ENCODE measurements around the gene KBTBD2.
A peak's percentile ranks its signal among the peaks of the same experiment; 100 is the strongest.
"Not testable (repeated sequence)": the region's sequence is repeated elsewhere in the genome, so short reads cannot be mapped to it uniquely, and the experiment has no call there.

Gene KBTBD2

DNA sequence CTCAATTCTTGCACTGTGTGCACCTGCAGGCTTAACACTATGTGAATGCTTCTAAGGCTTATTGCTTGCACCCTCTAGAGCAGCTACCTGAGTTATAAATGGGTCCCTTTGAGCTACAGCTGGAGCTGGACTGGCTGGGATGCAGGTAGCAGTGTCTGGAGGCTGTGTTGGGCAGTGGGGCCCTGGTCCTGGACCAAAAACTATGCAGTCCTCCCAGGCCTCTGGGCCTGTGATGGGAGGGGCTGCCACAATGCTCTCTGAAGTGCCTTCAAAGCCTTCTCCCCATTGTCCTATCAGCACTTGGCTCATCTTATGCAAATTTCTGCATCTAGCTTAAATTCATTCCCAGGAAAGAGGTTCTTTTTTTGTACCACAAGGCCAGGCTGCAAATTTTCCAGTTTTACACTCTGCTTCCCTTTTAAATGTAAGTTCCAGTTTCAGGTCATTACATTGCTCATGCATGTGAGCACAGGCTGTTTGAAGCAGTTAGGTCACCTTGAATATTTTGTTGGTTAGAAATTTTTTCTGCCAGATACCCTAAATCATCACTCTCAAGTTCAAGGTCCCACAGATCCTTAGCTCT lies 26.0 kb downstream of the KBTBD2 start:
- no peak for DNase-seq
- in situ Hi-C loops (cut with HindIII; ENCODE audit: low pct_ligation_motif_present, low pct_unique_long_range_greater_than_20kb, low sequenced_read_pairs) = no loop called here

DNA sequence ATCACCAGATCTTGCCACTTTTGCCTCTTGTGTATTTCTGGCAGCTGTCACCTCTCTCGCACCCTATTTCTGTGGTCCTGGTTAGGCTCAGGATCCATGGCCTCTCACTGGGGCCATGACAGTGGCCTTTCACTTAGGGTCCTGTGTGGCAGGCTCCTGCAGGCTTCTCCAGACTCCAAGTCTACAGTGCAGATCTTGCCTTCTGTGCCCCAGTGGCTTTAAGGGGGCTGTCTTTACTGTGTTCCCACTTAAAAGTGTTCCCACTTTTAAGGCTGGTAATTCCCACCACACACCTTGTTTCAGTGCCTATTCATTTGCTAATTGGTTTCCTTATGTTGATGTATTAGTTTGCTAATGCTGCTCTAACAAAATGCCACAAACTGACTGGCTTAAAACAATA lies 27.7 kb downstream of the KBTBD2 start:
- DNase-seq; in situ Hi-C loops (cut with HindIII; ENCODE audit: low pct_ligation_motif_present, low pct_unique_long_range_greater_than_20kb, low sequenced_read_pairs): not testable (repeated sequence)

DNA sequence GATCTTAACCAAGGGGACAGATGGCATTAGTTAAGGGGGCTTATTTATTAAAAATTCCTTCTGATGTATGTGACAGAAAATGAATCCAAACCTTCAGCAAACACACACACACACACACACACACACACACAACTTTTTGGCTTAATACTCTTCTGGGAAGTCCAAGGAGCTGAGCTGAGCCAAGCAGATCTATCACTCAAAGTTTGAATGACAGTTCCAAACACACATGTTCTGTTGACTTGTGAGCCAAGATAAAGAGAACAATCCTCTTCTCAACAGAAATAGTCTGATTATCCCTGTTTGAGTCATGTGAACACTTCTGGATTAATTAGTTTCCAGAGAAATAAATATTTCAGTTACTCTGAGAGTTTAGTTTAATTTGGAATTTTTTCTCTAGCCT lies 31.5 kb downstream of the KBTBD2 start:
- DNase-seq = no peak
- in situ Hi-C loops (cut with HindIII; ENCODE audit: low pct_ligation_motif_present, low pct_unique_long_range_greater_than_20kb, low sequenced_read_pairs) = no loop called here

DNA sequence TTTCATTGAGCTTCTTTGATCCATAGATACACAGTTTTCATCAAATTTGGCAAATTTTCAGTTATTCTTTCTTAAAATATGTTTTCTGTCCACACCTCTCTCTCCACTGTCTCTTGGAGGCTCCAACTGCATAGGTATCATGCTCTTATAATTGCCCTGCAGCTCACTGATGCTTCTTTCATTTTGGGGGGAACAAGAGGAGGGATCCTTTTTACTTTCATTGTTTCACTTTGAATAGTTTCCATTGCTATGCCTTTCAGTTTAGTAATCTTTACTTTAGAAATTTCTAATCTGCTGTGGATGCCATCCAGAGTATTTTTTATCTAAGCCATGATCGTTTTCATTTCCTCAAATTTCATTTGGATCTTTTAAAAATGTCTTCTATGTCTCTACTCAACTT lies 32.9 kb downstream of the KBTBD2 start:
- DNase-seq = no peak
- in situ Hi-C loops (cut with HindIII; ENCODE audit: low pct_ligation_motif_present, low pct_unique_long_range_greater_than_20kb, low sequenced_read_pairs) = no loop called here

DNA sequence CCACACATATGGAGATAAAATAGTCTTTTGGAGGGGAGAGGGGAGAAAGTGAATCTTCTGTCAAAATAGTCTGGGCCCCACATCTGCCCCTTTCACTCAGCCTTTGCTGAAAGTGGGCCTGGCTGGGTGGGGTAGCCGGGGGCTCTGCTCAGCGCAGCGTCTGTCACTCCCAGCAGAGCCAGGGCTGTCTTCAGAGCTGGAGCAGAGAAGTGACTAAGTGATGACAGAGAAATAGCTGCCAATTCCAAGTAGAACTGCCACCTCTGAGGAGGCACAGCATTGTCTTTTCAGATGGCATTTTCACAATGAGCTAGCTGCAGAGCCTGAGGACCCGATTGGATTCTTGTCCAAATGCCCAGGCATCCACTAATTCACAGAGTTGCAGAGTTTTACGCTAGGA lies 34.5 kb downstream of the KBTBD2 start:
- in situ Hi-C loops (cut with HindIII; ENCODE audit: low pct_ligation_motif_present, low pct_unique_long_range_greater_than_20kb, low sequenced_read_pairs); DNase-seq: not testable (repeated sequence)

DNA sequence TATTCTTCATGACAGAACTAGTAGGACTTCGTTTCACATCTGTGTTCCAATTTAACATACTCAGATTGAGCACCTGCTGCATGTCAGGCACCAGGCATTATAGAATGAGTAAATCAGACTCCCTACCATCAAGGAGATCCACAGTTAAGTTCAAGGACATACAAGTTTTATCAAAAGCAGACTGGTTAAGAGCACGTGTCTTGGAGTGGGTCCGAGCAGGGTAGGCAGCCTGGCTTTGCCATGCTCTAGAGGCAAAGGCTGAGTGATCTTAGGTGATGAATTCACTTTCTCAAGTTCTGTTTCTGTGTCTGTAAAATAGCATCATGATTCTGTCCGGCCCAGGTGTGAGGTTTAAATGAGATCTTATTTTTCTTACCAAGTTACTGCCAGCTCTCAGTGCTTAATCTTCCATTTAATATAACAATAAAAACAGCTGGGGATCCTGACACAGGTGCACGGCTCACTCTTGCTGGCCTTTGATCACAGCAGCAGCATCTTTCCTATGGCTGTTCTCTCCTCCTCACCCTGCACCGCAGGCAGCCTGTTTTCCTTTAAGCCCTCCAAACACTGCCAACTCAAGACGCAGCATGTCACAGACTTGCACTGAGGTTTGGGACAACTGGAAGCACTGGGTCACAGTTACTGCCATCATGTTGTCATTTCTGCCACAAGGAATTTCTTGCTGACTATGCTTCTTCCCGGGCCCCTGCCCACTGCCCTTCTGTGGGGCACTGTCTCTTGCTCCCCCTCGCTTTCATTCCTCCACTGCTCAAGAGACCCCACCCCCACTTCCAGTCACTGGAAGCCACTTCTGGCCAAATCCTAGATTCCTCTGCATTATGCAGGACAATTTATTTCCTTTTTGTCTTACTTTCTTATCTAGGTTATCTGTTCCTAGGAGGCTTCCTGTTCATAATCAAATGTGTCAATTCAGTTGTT lies 35.5 kb downstream of the KBTBD2 start:
- DNase-seq; in situ Hi-C loops (cut with HindIII; ENCODE audit: low pct_ligation_motif_present, low pct_unique_long_range_greater_than_20kb, low sequenced_read_pairs): not testable (repeated sequence)

DNA sequence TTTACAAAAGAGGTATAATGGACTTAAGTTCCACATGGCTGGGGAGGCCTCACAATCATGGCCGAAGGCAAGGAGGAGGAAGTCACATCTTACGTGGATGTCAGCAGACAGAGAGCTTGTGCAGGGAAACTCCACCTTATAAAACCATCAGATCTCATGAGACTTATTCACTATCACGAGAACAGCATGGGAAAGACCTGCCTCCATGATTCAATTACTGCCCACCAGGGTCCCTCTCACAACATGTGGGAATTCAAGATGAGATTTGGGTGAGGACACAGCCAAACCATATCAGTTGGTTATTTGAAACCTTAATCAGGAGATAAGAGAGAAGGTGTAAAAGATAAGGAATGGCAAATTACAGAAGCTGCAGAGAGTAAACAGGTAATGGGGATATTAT lies 40.9 kb downstream of the KBTBD2 start:
- DNase-seq; in situ Hi-C loops (cut with HindIII; ENCODE audit: low pct_ligation_motif_present, low pct_unique_long_range_greater_than_20kb, low sequenced_read_pairs): not testable (repeated sequence)

DNA sequence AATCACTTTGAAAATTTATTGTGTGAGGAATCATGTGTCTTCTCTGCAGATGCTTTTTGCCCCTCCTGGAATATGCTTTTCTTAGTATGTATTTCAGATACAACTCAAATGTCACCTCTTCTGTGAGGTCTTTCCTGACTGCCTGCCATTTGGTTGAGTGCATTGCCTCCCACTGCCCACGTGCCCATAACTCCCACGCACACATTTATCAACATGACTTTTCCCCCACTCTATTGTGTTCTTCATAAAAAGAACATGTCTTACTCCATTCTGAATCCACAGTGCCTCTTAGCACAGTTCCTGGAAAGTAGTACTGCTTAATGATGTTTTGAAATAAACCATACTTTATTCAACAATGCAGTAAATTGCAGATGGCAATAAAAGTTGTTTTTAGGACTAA lies 42.9 kb downstream of the KBTBD2 start:
- DNase-seq; in situ Hi-C loops (cut with HindIII; ENCODE audit: low pct_ligation_motif_present, low pct_unique_long_range_greater_than_20kb, low sequenced_read_pairs): not testable (repeated sequence)

DNA sequence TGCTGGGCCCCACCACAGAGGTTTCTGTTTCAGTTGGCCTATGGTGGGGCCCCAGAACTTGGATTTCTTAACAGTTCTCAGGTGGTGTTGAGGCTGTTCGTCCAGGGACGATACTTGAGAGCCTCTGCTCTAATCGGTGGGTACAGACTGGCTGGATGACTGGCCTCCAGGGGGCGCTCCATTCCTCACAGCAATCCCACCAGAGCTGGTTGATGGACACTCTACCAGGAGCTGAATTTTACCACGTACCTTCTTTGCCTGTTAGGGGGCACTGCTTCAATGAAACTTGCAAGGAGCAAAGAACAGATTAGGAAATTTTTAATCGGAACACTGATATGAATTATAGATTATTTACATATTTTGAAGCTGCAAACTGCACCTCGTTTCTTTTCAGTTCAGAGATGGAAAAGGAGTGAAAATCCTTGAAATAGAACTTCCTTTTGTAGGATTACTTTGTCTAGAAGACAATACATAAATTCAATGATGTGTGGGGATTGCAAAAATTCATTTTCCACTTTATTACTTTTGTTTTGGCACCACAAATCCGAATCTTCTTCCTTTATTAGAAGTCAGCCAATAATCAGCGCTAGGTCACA lies 44.8 kb downstream of the KBTBD2 start:
- DNase-seq = peak; percentile 90
- in situ Hi-C loops (cut with HindIII; ENCODE audit: low pct_ligation_motif_present, low pct_unique_long_range_greater_than_20kb, low sequenced_read_pairs) = no loop called here

DNA sequence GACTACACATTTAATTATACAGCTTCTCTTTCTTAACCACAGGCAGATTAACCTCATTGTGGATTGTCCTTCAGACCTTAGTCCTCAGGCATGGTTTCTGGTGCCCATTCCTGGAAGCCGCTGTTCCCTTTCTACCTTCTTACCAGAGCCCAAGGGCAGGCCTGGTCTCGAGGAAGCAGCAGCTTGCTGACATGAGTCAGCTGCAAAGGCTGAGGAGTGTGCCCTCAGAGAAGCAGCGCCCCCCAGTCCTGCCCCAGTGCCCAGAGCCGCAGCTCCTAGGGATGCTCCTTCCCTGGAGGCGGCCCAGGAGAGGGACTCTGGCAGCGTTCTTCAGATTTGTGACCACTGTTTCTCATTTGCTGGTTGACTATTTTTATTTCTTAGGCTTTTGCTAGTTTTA lies 46.8 kb downstream of the KBTBD2 start:
- DNase-seq; in situ Hi-C loops (cut with HindIII; ENCODE audit: low pct_ligation_motif_present, low pct_unique_long_range_greater_than_20kb, low sequenced_read_pairs): not testable (repeated sequence)

DNA sequence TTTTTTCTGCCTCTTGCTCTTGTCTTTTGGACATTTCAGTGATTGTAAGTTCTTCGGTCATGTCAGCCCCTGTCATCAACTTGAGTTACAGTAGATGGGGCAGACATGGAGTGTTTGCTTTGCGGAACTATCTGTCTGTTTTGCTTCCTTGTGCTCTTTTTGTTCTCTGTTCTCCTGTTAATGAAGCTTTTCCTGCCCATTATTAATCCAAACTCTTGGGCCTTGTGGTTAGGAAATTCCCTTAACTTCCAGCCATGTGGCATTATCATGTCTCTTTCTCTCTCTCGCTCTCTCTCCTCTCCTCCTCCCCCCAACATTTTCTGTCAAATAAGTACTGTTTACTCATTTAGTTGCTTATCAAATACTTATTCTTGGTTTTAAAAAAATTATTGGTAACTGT lies 47.8 kb downstream of the KBTBD2 start:
- DNase-seq; in situ Hi-C loops (cut with HindIII; ENCODE audit: low pct_ligation_motif_present, low pct_unique_long_range_greater_than_20kb, low sequenced_read_pairs): not testable (repeated sequence)

DNA sequence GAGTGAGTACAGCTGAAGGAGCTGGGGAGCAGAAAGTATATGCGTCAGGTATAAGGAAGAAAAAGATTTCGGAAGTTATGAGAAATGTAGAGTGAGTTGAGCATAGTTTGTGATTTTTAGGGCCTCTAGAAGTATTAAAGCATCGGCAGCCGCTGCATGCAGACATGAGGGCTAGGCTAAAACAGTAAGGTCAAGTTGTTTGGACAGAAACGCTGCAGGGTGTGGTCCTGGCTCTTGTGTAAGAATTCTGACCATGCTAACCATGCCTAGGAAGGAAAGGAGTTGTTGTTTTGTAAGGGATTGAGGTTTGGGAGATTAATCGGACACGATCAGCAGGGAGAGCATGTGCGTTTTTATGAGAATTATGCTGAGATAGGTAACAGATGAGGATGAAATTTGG lies 51.7 kb downstream of the KBTBD2 start:
- in situ Hi-C loops (cut with HindIII; ENCODE audit: low pct_ligation_motif_present, low pct_unique_long_range_greater_than_20kb, low sequenced_read_pairs); DNase-seq: not testable (repeated sequence)

DNA sequence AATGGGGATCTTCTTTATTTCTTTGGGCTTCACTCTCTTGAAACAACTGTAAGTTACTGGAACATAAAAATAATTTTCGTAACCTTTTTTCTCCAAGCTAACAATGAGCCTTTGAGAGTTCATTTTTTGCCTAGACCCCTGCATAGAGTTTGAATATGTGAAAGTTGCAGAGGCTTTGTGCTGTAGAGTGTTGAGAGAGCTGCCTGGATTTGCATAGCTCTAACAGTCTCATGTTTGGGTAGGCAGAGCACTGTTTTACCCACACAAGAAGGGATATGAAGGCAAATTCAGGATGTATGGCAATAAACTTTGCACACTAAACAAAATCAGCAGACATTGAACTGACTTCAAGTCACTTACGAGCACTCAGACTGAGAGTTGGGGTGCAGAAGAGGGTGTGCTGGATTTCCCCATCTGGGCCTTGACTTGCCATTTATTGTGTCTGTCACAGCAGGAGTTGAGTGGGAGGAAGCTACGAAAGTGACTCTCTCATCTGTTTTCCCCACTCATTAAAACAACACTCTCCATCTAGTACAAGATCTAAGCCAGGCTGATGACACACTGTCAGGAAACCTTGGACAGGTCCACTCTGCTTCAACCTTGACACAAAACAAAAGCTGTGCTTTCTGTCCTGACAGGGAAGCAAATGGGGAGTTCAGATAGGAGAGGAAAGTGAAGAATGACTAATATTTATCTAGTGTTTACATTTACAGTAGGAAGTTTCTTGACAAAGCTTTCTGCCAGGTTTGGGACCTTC lies 62.4 kb downstream of the KBTBD2 start:
- in situ Hi-C loops (cut with HindIII; ENCODE audit: low pct_ligation_motif_present, low pct_unique_long_range_greater_than_20kb, low sequenced_read_pairs); DNase-seq: not testable (repeated sequence)
